ENCODE data around the gene SIRT5.

Gene SIRT5

GRCh38 chr6:13577926-13578325, 3.5 kb downstream of the SIRT5 start:
- no peak for ATAC-seq (replicated peaks; ENCODE audit: extremely low read depth, poor library complexity, severe bottlenecking)
- Mint-ChIP-seq H3K27me3 (no peaks in the 10 kb centered on the region), H3K27ac (ENCODE audit: low read depth) (no peak overlapping the region), H3K4me1 (peaks cover 17% of the 10 kb centered on the region), H3K4me3 (no peak overlapping the region), H3K9me3 (no peaks in the 10 kb centered on the region), H3K36me3 (ENCODE audit: insufficient read depth) (peaks cover 22% of the 10 kb centered on the region)
- no peak for DNase-seq (ENCODE audit: low spot score in 2 of 2)

- H3K36me3 Mint-ChIP-seq (ENCODE audit: insufficient read depth) = peaks cover 18% of the 10 kb centered on the region
- no peak for DNase-seq (ENCODE audit: low spot score in 2 of 2)
- peaks cover 10% of the 10 kb centered on the region for H3K4me1 Mint-ChIP-seq
- H3K9me3 Mint-ChIP-seq = no peaks in the 10 kb centered on the region
- no peak overlapping the region for H3K4me3 Mint-ChIP-seq
- no peaks in the 10 kb centered on the region for H3K27me3 Mint-ChIP-seq
- H3K27ac Mint-ChIP-seq (ENCODE audit: low read depth) = no peak overlapping the region
- ATAC-seq (replicated peaks; ENCODE audit: extremely low read depth, poor library complexity, severe bottlenecking) = no peak
Measured at GRCh38 chr6:13579911-13580310, 5.5 kb downstream of the SIRT5 start.

DNA sequence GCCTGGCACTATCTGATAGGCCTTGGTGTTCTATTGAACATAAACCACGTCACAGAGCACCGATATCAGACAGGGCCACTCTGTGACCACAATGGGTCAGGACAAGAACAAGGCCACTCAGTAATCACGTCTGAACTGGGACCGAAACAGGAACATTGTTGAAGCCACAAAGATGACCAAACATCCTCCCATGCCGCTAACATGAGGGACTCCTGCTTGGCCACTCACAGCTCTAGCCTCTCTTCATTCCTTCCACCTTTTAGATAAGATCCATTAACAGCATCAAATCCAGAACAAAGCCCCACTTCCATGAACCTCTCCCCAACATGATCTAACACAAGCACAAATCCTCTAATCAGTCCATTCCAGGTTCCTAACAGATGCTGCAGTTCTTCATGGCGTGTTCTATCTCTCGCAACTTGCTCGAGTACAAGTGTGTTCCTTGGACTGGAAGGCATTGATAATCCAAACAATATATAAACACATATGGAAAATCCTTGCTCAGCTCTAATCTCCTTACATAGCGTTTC, 7.4 kb downstream of the SIRT5 start:
- Mint-ChIP-seq H3K4me1 (no peaks in the 10 kb centered on the region), H3K27ac (ENCODE audit: low read depth) (no peak overlapping the region), H3K27me3 (no peaks in the 10 kb centered on the region), H3K9me3 (no peaks in the 10 kb centered on the region), H3K4me3 (no peak overlapping the region), H3K36me3 (ENCODE audit: insufficient read depth) (peaks cover 17% of the 10 kb centered on the region)
- DNase-seq (ENCODE audit: low spot score in 2 of 2) = no peak
- ATAC-seq (replicated peaks; ENCODE audit: extremely low read depth, poor library complexity, severe bottlenecking) = no peak

DNA sequence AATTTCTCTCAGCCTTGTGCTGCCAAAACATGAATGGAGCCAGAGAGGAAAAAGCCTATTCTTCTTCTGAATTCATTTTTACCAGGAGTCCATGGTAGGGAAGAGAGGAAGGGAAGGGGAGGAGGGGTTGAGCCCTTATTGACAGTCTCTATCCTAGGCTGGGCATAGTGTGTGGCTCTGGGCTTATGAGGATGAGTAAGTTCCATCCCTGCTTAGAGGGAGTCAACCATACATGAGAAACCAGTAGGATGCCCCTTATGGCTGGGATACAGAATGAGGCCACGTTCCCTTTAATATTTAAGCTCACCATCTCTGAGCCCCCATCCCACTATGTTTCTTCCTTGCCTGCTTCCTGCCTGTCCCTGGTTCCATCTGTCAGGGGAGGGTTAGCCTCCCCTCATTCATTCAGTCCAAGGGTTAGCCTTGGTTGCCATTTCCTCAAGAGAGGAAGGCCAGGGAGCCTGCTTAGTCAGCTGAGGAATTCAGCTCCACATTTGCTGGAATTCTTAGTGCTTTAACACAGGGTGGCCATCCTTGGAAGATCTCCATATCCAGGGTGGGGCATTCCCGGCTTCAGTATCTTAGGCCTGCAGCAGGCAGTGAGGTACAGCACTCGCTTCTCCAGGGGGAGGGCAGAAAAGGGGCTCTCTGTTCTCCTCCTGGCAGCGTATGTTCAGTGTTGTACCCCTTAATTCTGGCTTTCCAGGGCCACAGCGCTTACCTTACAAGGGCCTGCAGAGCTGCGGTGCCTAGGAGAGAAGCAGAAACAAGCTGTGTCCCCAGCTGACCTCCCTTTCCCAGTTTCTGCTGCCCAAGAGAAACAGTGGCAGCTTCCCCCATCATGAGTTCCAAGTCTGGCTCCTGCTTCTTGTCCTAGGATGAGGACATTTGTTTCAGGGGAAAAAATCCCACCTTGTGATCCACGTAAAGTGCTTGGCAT, 12.5 kb downstream of the SIRT5 start:
- H3K36me3 Mint-ChIP-seq (ENCODE audit: insufficient read depth) = peaks cover 13% of the 10 kb centered on the region
- no peak for ATAC-seq (replicated peaks; ENCODE audit: extremely low read depth, poor library complexity, severe bottlenecking)
- no peak for DNase-seq (ENCODE audit: low spot score in 2 of 2)
- H3K4me1 Mint-ChIP-seq = no peaks in the 10 kb centered on the region
- H3K27ac Mint-ChIP-seq (ENCODE audit: low read depth) = no peak overlapping the region
- H3K27me3 Mint-ChIP-seq = no peaks in the 10 kb centered on the region
- no peaks in the 10 kb centered on the region for H3K9me3 Mint-ChIP-seq
- no peak overlapping the region for H3K4me3 Mint-ChIP-seq

DNA sequence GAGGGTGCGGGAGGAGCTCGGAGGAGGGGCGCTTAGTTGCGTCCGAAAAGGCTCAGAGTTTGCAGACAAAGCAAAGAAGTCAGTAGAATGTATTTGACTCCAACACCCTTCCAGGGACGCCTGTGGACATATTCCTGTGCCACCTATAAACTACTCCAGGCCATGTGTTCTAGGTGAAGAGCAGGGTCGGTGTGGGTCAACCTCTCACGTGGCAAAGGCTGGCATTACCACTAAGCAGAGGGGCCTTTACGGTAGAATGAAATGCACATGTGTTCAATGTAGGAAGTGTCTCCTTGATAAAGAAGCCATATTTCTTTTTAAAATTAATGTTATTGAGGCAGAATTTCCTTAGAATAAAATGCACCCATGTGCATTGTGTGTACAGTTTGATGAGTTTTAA, 15.4 kb downstream of the SIRT5 start:
- Mint-ChIP-seq H3K27ac (ENCODE audit: low read depth) (no peak overlapping the region), H3K36me3 (ENCODE audit: insufficient read depth) (peaks cover 7% of the 10 kb centered on the region), H3K4me3 (no peak overlapping the region), H3K9me3 (no peaks in the 10 kb centered on the region), H3K4me1 (no peaks in the 10 kb centered on the region), H3K27me3 (no peaks in the 10 kb centered on the region)
- ATAC-seq (replicated peaks; ENCODE audit: extremely low read depth, poor library complexity, severe bottlenecking) = no peak
- DNase-seq (ENCODE audit: low spot score in 2 of 2) = no peak

GRCh38 chr6:13590574-13591153, 16.3 kb downstream of the SIRT5 start:
- DNase-seq (ENCODE audit: low spot score in 2 of 2) = no peak
- H3K9me3 Mint-ChIP-seq = no peaks in the 10 kb centered on the region
- H3K4me3 Mint-ChIP-seq = no peak overlapping the region
- no peak overlapping the region for H3K27ac Mint-ChIP-seq (ENCODE audit: low read depth)
- no peak for ATAC-seq (replicated peaks; ENCODE audit: extremely low read depth, poor library complexity, severe bottlenecking)
- peaks cover 6% of the 10 kb centered on the region for H3K36me3 Mint-ChIP-seq (ENCODE audit: insufficient read depth)
- no peaks in the 10 kb centered on the region for H3K27me3 Mint-ChIP-seq
- no peaks in the 10 kb centered on the region for H3K4me1 Mint-ChIP-seq

DNA sequence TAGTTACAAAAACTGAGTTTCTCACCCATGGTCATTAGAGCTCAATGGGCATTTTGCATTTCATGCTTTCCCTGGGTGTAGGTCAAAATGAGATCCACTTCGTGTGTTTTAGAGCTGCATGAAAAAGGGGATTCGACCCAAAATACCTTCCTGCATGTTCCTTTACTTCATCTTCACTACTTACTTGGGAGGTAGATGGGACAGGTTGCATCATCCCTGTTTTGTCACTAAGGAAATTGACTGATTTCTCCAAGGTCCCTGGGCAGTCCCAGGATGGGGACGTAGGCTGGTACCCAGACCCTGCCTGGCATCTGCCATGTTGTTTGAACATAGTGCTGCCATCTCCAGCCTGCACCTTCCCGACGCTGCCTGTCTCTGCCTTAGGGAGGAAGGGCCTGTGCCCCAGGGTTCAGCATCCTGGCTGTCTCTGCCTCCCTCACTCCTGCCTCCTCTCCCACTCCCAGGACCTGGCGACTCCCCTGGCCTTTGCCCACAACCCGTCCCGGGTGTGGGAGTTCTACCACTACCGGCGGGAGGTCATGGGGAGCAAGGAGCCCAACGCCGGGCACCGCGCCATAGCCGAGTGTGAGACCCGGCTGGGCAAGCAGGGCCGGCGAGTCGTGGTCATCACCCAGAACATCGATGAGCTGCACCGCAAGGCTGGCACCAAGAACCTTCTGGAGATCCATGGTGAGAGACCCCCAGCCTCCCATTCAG, 17.0 kb downstream of the SIRT5 start:
- Mint-ChIP-seq H3K9me3 (no peaks in the 10 kb centered on the region), H3K27ac (ENCODE audit: low read depth) (no peak overlapping the region), H3K27me3 (no peaks in the 10 kb centered on the region), H3K4me3 (no peak overlapping the region), H3K36me3 (ENCODE audit: insufficient read depth) (peaks cover 7% of the 10 kb centered on the region), H3K4me1 (no peaks in the 10 kb centered on the region)
- ATAC-seq (replicated peaks; ENCODE audit: extremely low read depth, poor library complexity, severe bottlenecking) (no peak), DNase-seq (ENCODE audit: low spot score in 2 of 2) (no peak)

- H3K9me3 Mint-ChIP-seq = no peaks in the 10 kb centered on the region
- ATAC-seq (replicated peaks; ENCODE audit: extremely low read depth, poor library complexity, severe bottlenecking) (no peak), DNase-seq (ENCODE audit: low spot score in 2 of 2) (no peak)
- no peaks in the 10 kb centered on the region for H3K4me1 Mint-ChIP-seq
- H3K27ac Mint-ChIP-seq (ENCODE audit: low read depth) = no peak overlapping the region
- H3K36me3 Mint-ChIP-seq (ENCODE audit: insufficient read depth) = peaks cover 12% of the 10 kb centered on the region
- no peaks in the 10 kb centered on the region for H3K27me3 Mint-ChIP-seq
- no peak overlapping the region for H3K4me3 Mint-ChIP-seq
Measured at GRCh38 chr6:13593103-13593502, 18.7 kb downstream of the SIRT5 start.

DNA sequence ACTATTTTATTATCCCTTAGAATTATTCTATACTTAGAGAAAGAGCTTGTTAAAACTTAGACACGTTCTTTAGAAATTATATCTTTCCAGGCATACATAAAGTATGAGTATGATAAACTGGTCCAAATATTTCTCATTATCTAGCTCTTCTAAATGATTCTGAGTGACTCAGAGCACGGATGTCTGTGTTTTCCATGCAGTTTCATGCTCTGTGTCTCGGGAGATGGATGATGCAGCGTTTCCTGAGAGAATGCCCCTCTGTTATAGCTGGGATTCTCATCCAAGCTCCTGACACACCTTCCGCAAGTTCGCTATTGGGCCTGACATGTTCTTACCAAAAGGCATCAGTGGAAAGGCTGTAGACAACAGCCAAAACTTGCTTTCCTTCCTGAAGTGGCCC, 19.3 kb downstream of the SIRT5 start:
- H3K4me3 Mint-ChIP-seq = no peak overlapping the region
- no peaks in the 10 kb centered on the region for H3K4me1 Mint-ChIP-seq
- no peaks in the 10 kb centered on the region for H3K27me3 Mint-ChIP-seq
- H3K36me3 Mint-ChIP-seq (ENCODE audit: insufficient read depth) = peaks cover 12% of the 10 kb centered on the region
- DNase-seq (ENCODE audit: low spot score in 2 of 2) (no peak), ATAC-seq (replicated peaks; ENCODE audit: extremely low read depth, poor library complexity, severe bottlenecking) (no peak)
- no peaks in the 10 kb centered on the region for H3K9me3 Mint-ChIP-seq
- no peak overlapping the region for H3K27ac Mint-ChIP-seq (ENCODE audit: low read depth)

GRCh38 chr6:13597073-13597472, 22.7 kb downstream of the SIRT5 start:
- no peak for ATAC-seq (replicated peaks; ENCODE audit: extremely low read depth, poor library complexity, severe bottlenecking)
- Mint-ChIP-seq H3K4me1 (no peaks in the 10 kb centered on the region), H3K27me3 (no peaks in the 10 kb centered on the region), H3K4me3 (no peak overlapping the region), H3K36me3 (ENCODE audit: insufficient read depth) (peaks cover 18% of the 10 kb centered on the region), H3K9me3 (no peaks in the 10 kb centered on the region), H3K27ac (ENCODE audit: low read depth) (no peak overlapping the region)
- no peak for DNase-seq (ENCODE audit: low spot score in 2 of 2)

- Mint-ChIP-seq H3K9me3 (no peaks in the 10 kb centered on the region), H3K27me3 (no peaks in the 10 kb centered on the region), H3K27ac (ENCODE audit: low read depth) (no peak overlapping the region), H3K4me1 (no peaks in the 10 kb centered on the region), H3K4me3 (no peak overlapping the region), H3K36me3 (ENCODE audit: insufficient read depth) (peaks cover 20% of the 10 kb centered on the region)
- DNase-seq (ENCODE audit: low spot score in 2 of 2) = no peak
- ATAC-seq (replicated peaks; ENCODE audit: extremely low read depth, poor library complexity, severe bottlenecking) = no peak
Measured at GRCh38 chr6:13600036-13600435, 25.6 kb downstream of the SIRT5 start.

DNA sequence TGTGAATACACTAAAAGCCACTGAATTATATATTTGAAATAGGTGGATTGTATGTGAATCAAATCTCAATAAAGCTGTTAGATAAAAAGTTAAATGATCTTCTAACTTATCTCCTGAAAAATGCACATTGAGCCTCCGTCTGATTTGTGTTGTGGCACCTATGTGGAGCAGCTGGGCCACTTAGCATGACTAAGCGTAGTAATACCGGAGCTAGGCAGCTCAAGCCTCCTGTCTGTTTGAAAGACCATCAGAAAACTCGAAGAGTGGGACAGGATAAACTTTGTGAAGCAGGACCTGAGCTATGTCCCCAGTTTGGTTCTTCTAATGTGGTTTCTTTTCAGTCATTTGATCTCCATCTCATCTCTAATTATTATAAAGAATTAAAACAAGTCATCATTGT, 29.7 kb downstream of the SIRT5 start:
- peaks cover 11% of the 10 kb centered on the region for H3K36me3 Mint-ChIP-seq (ENCODE audit: insufficient read depth)
- ATAC-seq (replicated peaks; ENCODE audit: extremely low read depth, poor library complexity, severe bottlenecking) (no peak), DNase-seq (ENCODE audit: low spot score in 2 of 2) (no peak)
- H3K4me1 Mint-ChIP-seq = no peaks in the 10 kb centered on the region
- H3K27me3 Mint-ChIP-seq = no peaks in the 10 kb centered on the region
- H3K4me3 Mint-ChIP-seq = no peak overlapping the region
- no peaks in the 10 kb centered on the region for H3K9me3 Mint-ChIP-seq
- H3K27ac Mint-ChIP-seq (ENCODE audit: low read depth) = no peak overlapping the region
